DOHH2 (cell line): ENCODE measurements around the gene IGF1R.

Experiments used
- H3F3A ChIP-seq: fragments of 200-600 bp; sonication (generic), shearing (Covaris generic); 2 replicates; pipeline ENCODE4 v1.6.0; 2016; ENCODE audit warnings: antibody characterized with exemption, mild to moderate bottlenecking; ENCODE audit not compliant: control insufficient read depth, insufficient read depth
- H3K27ac ChIP-seq: fragments of 200-600 bp; sonication (generic); 2 replicates; pipeline ENCODE4 v1.5.1; 2014; ENCODE audit warnings: low read depth, mild to moderate bottlenecking, low read length, moderate library complexity
- H3K27me3 ChIP-seq: fragments of 200-600 bp; sonication (generic); 2 replicates; pipeline ENCODE4 v1.6.1; 2014; ENCODE audit warnings: mild to moderate bottlenecking, low read length, mixed read lengths; ENCODE audit not compliant: control insufficient read depth
- H3K36me3 ChIP-seq: fragments of 200-600 bp; sonication (generic); 2 replicates; pipeline ENCODE4 v1.6.1; 2014; ENCODE audit warnings: mild to moderate bottlenecking, low read length, moderate library complexity, mixed read lengths; ENCODE audit not compliant: control insufficient read depth
- H3K4me1 ChIP-seq: fragments of 200-600 bp; sonication (generic); 2 replicates; pipeline ENCODE4 v1.6.1; 2014; ENCODE audit warnings: mild to moderate bottlenecking, low read length, mixed read lengths; ENCODE audit not compliant: control insufficient read depth
- H3K4me2 ChIP-seq: fragments of 200-600 bp; sonication (generic); 2 replicates; pipeline ENCODE4 v1.6.0; 2014; ENCODE audit warnings: mild to moderate bottlenecking, low read length, moderate library complexity
- H3K4me3 ChIP-seq: fragments of 200-600 bp; sonication (generic); 2 replicates; pipeline ENCODE4 v1.5.1; 2014; ENCODE audit warnings: mild to moderate bottlenecking, low read length, mixed read lengths
- H3K79me2 ChIP-seq: fragments of 200-600 bp; sonication (generic); 2 replicates; pipeline ENCODE4 v1.6.1; 2014; ENCODE audit warnings: mild to moderate bottlenecking, low read length, mixed read lengths; ENCODE audit not compliant: control insufficient read depth
- H3K9me2 ChIP-seq: fragments of 200-600 bp; sonication (generic); replicated peaks from 2 replicates; pipeline ENCODE4 v1.6.1; 2014; ENCODE audit warnings: mild to moderate bottlenecking, low read length, mixed read lengths; ENCODE audit not compliant: control insufficient read depth
- H3K9me3 ChIP-seq: fragments of 200-600 bp; sonication (generic); 2 replicates; pipeline ENCODE4 v1.6.1; 2014; ENCODE audit warnings: antibody characterized with exemption, low read length, mixed read lengths; ENCODE audit not compliant: control insufficient read depth, insufficient read depth
- H4K20me1 ChIP-seq: fragments of 200-600 bp; sonication (generic); 2 replicates; pipeline ENCODE4 v1.6.0; 2014; ENCODE audit warnings: low read depth, mild to moderate bottlenecking, antibody characterized with exemption, low read length, moderate library complexity; ENCODE audit not compliant: control insufficient read depth, insufficient read depth
- EZH2phosphoT487 ChIP-seq: fragments of 200-600 bp; sonication (generic); IDR thresholded peaks from 2 replicates; pipeline ENCODE4 v1.6.1; 2017; ENCODE audit warnings: borderline replicate concordance, mild to moderate bottlenecking, antibody characterized with exemption, low read length, moderate library complexity, mixed read lengths
- TF ChIP-seq, protein P1 (sequence below): fragments of 200-600 bp; sonication (generic); IDR thresholded peaks from one replicate; pipeline ENCODE4 v1.5.1; 2014; ENCODE audit warnings: antibody characterized with exemption, mild to moderate bottlenecking, low read depth, low read length; ENCODE audit not compliant: poor library complexity, severe bottlenecking

Gene IGF1R

DNA sequence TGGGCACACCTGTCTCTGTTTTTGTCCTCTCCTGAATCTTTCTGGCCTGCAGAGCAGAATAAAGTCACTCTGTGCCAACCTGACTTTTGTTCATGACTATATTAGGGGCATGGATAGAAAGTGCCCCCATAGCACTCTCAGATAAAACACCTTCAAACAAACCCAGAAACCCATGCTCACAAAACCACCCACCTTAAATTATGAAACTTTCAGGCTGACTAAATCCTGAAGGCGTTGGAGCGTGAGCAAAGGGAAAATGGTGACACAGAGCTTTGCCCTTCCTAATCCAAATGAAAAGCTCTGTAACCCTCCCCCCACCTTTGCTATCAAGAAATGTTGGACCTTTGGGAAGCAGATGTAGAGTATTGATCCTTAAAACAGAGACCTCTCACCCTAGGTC is 138.9 kb downstream of the IGF1R start:
- Histone ChIP-seq H3K4me3 (no peak overlapping the region), H3K9me3 (no peaks in the 10 kb centered on the region), H4K20me1 (peaks cover 4% of the 10 kb centered on the region; the same call in 1 of the 2 replicates), H3K36me3 (no peaks in the 10 kb centered on the region), H3F3A (no peaks in the 10 kb centered on the region), H3K79me2 (no peaks in the 10 kb centered on the region), H3K27ac (no peak overlapping the region), H3K4me1 (no peaks in the 10 kb centered on the region), H3K27me3 (peaks cover 4% of the 10 kb centered on the region), H3K9me2 (no peaks in the 10 kb centered on the region), H3K4me2 (no peak overlapping the region)
- TF ChIP-seq, protein P1, sequence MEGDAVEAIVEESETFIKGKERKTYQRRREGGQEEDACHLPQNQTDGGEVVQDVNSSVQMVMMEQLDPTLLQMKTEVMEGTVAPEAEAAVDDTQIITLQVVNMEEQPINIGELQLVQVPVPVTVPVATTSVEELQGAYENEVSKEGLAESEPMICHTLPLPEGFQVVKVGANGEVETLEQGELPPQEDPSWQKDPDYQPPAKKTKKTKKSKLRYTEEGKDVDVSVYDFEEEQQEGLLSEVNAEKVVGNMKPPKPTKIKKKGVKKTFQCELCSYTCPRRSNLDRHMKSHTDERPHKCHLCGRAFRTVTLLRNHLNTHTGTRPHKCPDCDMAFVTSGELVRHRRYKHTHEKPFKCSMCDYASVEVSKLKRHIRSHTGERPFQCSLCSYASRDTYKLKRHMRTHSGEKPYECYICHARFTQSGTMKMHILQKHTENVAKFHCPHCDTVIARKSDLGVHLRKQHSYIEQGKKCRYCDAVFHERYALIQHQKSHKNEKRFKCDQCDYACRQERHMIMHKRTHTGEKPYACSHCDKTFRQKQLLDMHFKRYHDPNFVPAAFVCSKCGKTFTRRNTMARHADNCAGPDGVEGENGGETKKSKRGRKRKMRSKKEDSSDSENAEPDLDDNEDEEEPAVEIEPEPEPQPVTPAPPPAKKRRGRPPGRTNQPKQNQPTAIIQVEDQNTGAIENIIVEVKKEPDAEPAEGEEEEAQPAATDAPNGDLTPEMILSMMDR = no peak
- TF ChIP-seq EZH2phosphoT487 = no peak

DNA sequence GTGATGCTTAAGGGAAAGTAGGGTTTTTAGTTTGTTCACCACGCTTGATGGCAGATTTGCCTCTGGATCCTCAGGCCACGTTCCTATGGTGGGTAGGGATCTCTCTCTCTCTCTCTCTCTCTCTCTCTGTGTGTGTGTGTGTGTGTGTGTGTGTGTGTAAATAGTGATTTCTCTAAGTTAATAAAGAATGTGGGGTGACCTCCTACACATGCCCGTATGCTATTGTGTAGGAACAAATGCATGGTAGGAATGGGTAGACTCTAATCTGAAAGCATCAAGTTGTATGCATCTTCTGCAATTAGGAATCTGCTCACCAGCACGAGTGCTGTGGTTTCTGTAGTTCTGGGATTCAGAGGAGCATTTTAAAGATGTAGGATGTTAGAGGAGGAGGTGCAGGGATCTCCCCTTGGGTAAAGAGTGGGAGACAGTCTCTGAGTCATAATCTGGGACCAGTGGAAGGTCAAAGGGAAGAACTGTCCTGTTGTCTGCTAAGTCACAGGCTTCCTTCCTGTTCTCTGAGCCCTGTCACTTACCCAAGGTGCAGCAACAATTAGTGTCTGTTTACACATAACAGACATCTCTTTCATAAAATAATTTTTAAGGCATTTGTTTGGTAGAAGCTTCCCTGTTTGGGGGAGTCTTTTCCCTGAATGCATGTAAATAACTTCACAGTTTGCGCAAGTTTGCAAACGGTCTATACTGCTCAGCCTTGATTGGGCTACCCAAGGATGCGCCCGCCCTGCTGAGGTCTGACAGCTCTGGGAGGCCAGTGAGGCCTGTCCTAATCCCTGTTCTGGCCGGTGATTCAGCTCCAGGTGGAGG is 139.8 kb downstream of the IGF1R start:
- no peaks in the 10 kb centered on the region for H3K9me2 ChIP-seq
- TF ChIP-seq EZH2phosphoT487 = no peak
- peaks cover 4% of the 10 kb centered on the region for H3K27me3 ChIP-seq
- H3K27ac ChIP-seq = no peak overlapping the region
- H3K9me3 ChIP-seq = no peaks in the 10 kb centered on the region
- H3K79me2 ChIP-seq = no peaks in the 10 kb centered on the region
- H3K4me2 ChIP-seq = no peak overlapping the region
- no peak overlapping the region for H3K4me3 ChIP-seq
- peaks cover 4% of the 10 kb centered on the region; the same call in 1 of the 2 replicates for H4K20me1 ChIP-seq
- no peaks in the 10 kb centered on the region for H3F3A ChIP-seq
- no peaks in the 10 kb centered on the region for H3K4me1 ChIP-seq
- H3K36me3 ChIP-seq = no peaks in the 10 kb centered on the region

DNA sequence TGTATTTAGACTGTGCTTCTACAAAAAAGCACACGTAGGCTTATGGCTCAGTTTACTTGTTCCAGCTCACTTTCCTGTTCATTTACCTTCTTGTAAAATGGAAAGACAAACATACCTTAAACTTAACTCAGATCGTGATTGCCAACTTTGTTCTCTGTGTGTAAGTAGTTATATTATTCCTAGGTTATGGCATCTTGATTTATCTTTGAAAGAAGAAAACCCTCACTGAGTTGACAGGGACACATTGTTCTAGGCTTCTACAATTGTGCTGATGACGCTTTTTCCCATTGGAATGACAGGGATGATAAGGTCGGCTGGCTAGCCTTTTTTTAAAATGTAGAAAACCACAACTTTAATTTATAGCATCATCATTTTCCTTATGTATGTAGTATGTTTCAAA is 140.7 kb downstream of the IGF1R start:
- H3K27me3 ChIP-seq = peaks cover 4% of the 10 kb centered on the region
- H3K9me3 ChIP-seq = no peaks in the 10 kb centered on the region
- no peaks in the 10 kb centered on the region for H3F3A ChIP-seq
- no peaks in the 10 kb centered on the region for H3K4me1 ChIP-seq
- H3K4me2 ChIP-seq = no peak overlapping the region
- no peaks in the 10 kb centered on the region for H3K9me2 ChIP-seq
- H3K79me2 ChIP-seq = no peaks in the 10 kb centered on the region
- no peak for TF ChIP-seq EZH2phosphoT487
- TF ChIP-seq, protein P1 = no peak
- H4K20me1 ChIP-seq = peaks cover 4% of the 10 kb centered on the region; the same call in 1 of the 2 replicates
- no peaks in the 10 kb centered on the region for H3K36me3 ChIP-seq
- H3K4me3 ChIP-seq = no peak overlapping the region
- no peak overlapping the region for H3K27ac ChIP-seq

DNA sequence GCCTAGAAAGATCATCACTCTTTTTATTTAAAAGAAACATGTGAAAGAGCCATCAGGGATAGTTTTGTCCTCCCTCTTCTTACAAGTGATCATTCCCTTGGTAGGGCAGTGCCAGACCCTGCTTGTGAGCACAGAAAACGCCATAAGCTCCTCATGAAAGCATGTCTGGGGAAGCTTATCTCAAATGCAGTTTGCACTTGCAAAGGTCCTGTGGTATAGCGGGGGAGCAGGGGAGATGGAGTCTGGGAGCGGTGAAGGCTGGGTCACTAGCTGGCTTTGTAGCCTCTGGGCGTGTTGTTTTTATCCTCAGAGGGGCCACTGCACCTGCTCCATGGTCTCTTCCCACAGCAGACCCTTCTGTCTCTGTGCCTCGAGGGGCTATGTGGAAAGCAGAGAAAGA is 141.9 kb downstream of the IGF1R start:
- no peaks in the 10 kb centered on the region for H3K4me1 ChIP-seq
- H3K27ac ChIP-seq = no peak overlapping the region
- no peaks in the 10 kb centered on the region for H3K9me2 ChIP-seq
- H3K79me2 ChIP-seq = no peaks in the 10 kb centered on the region
- H3K4me3 ChIP-seq = no peak overlapping the region
- peaks cover 4% of the 10 kb centered on the region for H3K27me3 ChIP-seq
- no peak overlapping the region for H3K4me2 ChIP-seq
- H3K36me3 ChIP-seq = no peaks in the 10 kb centered on the region
- no peak for TF ChIP-seq EZH2phosphoT487
- TF ChIP-seq, protein P1 = no peak
- H3F3A ChIP-seq = no peaks in the 10 kb centered on the region
- no peaks in the 10 kb centered on the region for H3K9me3 ChIP-seq
- peaks cover 4% of the 10 kb centered on the region; the same call in 1 of the 2 replicates for H4K20me1 ChIP-seq
